ENCODE measurements around the gene ZFAND2B. TPM values are rescaled to one million over a fixed set of nuclear protein-coding genes. Genes with fewer than 3 reads are reported as not detected.

ZFAND2B gene
- total RNA-seq: 11.0 and 16.0 TPM in 2 replicates

GRCh38 chr2:219206328-219207133 is at the start of gene ZFAND2B:
TSS of gene ZFAND2B (plus strand) at chr2:219206782. CDS start at chr2:219206988, 206 bp downstream.

DNA sequence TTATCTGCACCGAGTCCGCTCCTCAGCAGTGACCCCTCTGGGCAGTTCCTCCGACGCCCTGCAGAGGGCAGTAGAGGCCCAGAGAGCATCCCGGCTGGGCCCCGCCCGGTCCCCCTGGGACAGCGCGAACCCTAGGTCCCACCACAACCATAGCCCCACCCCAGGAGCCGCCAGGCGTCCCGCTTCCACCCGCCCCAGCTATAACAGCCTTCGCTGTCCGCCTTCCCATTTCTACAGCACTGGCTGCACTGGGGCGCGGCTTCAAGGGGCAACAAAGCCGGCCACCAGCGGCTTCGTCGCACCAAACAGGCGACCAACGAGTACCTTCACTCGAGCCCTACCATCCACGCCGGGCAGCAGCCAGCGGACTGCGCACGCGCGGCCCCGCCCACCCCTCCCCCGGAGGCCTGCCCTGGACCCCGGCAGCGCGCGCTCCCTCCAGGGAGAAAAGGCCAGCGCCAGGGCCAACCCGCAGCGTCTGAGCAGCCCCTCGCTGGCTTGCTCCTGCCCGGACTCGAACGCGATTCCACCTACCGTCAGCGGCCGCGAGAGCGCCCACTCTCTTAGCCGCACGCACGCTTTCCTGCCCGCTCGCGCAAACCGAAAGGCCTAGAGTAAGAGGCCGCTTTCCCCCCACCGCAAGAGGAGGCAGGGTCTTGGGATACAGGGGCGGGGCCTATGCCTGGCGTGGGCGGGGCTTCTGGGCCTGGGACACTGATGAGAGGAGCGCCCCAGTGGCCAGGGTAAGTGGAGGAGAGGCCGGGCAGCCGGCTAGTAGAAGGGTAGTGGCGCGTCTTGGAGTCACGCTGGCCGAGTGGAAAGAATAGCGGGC is 46.2 kb upstream of the ZFAND2B start, which contains the start of gene NHEJ1:
TSS of gene NHEJ1 (minus strand) at position 630 of the 832 bp plus-strand sequence. CDS start 2,453 bp downstream, outside the sequence.

DNA sequence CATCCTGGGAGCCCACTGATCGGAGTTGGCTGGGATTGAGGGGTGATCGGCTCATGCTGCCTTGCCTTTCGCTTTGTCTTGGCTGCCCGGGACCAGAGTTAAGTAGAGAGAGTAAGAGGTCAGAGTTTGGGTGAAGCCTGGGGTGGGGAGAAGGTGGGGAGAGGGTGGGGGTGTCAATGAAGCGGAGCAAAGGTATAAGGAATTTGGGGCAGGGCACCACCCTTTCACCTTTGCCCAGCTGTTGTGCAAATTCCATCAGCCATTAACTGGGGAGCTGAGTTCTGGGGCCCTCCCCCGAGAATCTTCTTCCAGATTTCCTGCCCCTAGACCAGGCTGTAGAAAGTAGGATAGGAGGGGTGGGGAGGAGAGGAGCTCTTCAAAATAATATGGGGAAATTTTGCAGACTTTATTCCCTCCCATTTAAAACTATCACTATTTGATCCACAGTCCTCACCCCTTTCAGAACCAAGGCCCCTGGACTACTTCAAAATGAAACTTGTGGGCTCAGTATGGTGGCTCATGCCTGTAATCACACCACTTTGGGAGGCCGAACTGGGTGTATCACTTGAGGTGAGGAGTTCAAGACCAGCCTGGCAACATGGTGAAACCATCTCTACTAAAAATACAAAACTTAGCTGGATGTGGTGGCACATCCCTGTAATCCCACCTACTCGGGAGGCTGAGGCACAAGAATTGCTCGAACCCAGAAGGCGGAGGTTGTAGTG is 36.5 kb upstream of the ZFAND2B start, which contains the start of gene SLC23A3:
TSS of gene SLC23A3 (minus strand) at position 100 of the 725 bp plus-strand sequence. CDS start at position 55, 45 bp downstream.

DNA sequence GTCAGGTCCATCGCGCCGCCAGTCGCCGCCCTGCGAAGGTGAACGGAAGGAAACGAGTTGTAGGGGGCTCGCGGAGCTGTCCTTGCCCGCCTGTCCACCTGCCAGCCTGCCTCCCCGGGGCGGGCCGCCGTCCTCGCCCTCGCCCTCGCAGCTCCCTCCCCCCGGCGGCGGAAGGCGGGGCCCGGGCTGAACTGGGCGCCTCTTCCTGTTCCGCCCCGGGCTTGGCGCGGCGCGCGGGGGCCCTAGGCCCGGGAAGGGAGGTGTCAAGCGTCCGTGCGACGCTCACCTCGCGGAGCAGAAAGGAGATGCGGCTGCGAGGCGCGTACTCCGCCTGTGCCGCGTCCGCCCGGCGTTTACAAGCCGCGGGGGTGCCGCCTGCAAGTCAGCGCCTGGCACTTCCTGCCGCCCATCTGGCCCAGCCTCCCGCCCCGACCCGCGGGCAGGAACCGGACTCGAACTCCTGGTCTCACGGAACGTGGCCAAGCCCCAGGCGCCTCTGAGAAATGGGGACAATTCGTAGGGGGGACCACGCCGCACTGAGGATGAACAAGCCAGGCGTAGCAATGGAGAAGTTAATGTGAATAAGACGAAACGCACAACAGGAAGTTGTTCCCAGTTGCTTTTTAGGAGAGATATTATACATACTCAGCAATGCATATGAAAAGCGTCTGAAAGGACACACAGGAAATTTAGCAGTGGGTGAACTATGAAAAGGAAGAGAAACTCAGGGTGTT is 29.6 kb upstream of the ZFAND2B start, which contains the start of gene CNPPD1:
TSS of gene CNPPD1 (minus strand) at position 108 of the 734 bp plus-strand sequence. CDS start at position 11, 97 bp downstream.

GRCh38 chr2:219177552-219178376 is 28.8 kb upstream of the ZFAND2B start, which contains the start of gene RETREG2:
TSS of gene RETREG2 (plus strand) at chr2:219178275. CDS start at chr2:219178353, 78 bp downstream.

GRCh38 chr2:219218732-219219701 is 12.4 kb downstream of the ZFAND2B start, which contains the start of gene ABCB6:
TSS of gene ABCB6 (minus strand) at chr2:219218958. CDS start at chr2:219218673, 285 bp downstream.

DNA sequence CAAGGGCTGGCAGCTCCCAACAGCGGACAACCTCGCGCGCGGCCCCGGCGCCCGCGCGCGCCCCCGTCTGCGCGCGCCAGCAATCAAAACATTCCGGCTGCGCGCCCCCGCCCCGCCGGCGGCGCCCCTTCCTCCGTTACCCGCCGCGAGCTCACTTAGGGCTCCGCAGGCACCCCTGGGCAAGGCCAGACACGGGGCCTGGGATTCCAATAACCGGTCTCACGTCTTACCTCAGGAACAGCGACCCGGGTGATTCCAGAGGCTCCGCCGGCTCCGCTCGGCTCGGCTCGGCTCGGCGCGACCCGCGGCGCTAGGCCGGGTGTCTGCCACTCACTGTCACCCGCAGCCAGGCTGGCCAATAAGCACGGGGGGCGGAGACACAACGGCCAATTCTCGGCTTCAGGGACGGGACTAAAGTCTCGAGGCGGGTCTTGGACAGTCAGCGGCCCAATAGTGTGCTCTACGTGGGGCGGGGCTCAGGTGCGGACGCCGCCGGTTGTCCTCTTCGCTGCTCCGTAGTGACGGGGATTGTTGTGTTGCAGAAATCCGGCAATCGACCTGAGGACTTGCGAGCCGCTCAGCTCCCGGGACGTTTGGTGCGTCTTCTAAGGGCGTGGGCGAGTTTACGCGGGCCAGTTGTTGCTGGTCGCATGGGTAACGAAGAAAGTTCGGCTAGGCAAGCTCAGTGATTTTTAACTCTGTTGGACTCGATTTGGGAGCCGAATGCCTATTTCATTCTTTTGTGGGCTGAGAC is 22.9 kb downstream of the ZFAND2B start, which contains the start of the genes ANKZF1 and ATG9A:
TSS of gene ANKZF1 (plus strand) at position 502 of the 754 bp plus-strand sequence. CDS start 452 bp downstream, outside the sequence.
TSS of gene ATG9A (minus strand) at position 332 of the 754 bp plus-strand sequence. CDS start 1,612 bp downstream, outside the sequence.

DNA sequence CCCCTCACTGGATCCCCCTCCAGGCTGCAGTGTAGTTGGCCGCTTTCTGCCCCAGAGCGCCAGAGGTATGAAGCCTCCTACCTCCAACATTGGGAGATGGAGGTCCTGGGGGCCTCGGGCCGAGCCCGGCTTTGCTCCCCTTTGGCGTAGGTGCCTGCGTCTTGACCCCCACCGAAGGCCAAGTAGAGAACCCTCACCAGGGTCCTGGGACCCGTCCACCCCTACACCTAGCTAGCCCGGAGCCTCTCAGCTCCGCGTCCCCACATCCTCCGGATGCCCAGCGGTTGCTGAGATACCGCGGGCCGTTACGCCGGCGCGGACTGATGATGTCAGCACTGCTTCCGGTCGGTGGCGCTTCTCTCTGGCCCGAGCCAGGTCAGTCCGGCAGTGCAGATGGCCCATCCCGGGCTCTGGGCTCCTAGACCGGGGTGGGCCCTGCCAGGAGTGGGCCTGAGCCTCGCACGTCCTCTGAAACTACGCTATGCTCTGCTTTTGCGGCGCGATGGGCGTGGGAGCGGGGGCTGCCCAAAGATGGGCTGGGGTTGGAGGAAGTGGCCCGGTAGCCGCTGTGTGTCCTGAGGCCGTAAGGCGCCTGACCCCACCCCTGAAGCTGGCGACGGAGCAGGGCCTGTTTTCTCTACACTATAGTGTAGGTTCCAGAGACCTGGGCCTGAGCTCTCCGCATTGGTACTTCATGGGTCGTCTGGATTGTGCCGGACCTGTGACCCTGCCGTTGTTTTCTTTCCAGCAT is 38.7 kb downstream of the ZFAND2B start, which contains the start of the genes GLB1L and STK16:
TSS of gene GLB1L (minus strand) at position 297 of the 751 bp plus-strand sequence. CDS start 1,871 bp downstream, outside the sequence.
TSS of gene STK16 (plus strand) at position 332 of the 751 bp plus-strand sequence. CDS start 521 bp downstream, outside the sequence.

GRCh38 chr2:219252900-219253752 is 46.5 kb downstream of the ZFAND2B start, which contains the start of gene TUBA4B:
TSS of gene TUBA4B (plus strand) at chr2:219253243. CDS start at chr2:219253408, 165 bp downstream.

GRCh38 chr2:219253753-219254589 is 47.4 kb downstream of the ZFAND2B start, which contains the start of gene TUBA4A:
TSS of gene TUBA4A (minus strand) at chr2:219253918. CDS start at chr2:219253858, 60 bp downstream.

Other genes starting within 250 kb of the ZFAND2B start
- gene CDK5R2, start 247.1 kb upstream of the ZFAND2B start, total RNA-seq: 0.05 TPM in 1 of 2 replicates, not detected in the other
- gene FEV, start 221.6 kb upstream of the ZFAND2B start, total RNA-seq: not detected in 2 replicates
- not detected in 2 replicates for gene CRYBA2, start 213.4 kb upstream of the ZFAND2B start, total RNA-seq
- not detected in 2 replicates for gene CFAP65, start 165.3 kb upstream of the ZFAND2B start, total RNA-seq
- gene IHH, start 145.9 kb upstream of the ZFAND2B start, total RNA-seq: not detected in 2 replicates
- gene NHEJ1, start 46.0 kb upstream of the ZFAND2B start, total RNA-seq: 11.3 and 15.8 TPM in 2 replicates
- 0.89 and 2.8 TPM in 2 replicates for gene SLC23A3, start 36.8 kb upstream of the ZFAND2B start, total RNA-seq
- gene CNPPD1, start 29.9 kb upstream of the ZFAND2B start, total RNA-seq: 20.5 and 22.7 TPM in 2 replicates
- gene RETREG2, start 28.5 kb upstream of the ZFAND2B start, total RNA-seq: 55.4 and 60.6 TPM in 2 replicates
- 28.1 and 52.0 TPM in 2 replicates for gene ABCB6, start 12.2 kb downstream of the ZFAND2B start, total RNA-seq
- gene ATG9A, start 22.9 kb downstream of the ZFAND2B start, total RNA-seq: 31.8 and 40.6 TPM in 2 replicates
- 35.3 and 38.6 TPM in 2 replicates for gene ANKZF1, start 23.0 kb downstream of the ZFAND2B start, total RNA-seq
- 10.0 and 13.7 TPM in 2 replicates for gene GLB1L, start 38.7 kb downstream of the ZFAND2B start, total RNA-seq
- 37.2 and 42.2 TPM in 2 replicates for gene STK16, start 38.7 kb downstream of the ZFAND2B start, total RNA-seq
- not detected in 2 replicates for gene TUBA4B, start 46.5 kb downstream of the ZFAND2B start, total RNA-seq
- 6.5 and 6.6 TPM in 2 replicates for gene TUBA4A, start 47.1 kb downstream of the ZFAND2B start, total RNA-seq
- 37.7 and 59.8 TPM in 2 replicates for gene DNAJB2, start 72.6 kb downstream of the ZFAND2B start, total RNA-seq
- gene PTPRN, start 102.6 kb downstream of the ZFAND2B start, total RNA-seq: 66.2 and 67.6 TPM in 2 replicates
- not detected in 2 replicates for gene RESP18, start 126.0 kb downstream of the ZFAND2B start, total RNA-seq
- 52.6 and 57.3 TPM in 2 replicates for gene DNPEP, start 181.1 kb downstream of the ZFAND2B start, total RNA-seq
- 5.3 and 6.1 TPM in 2 replicates for gene DES, start 211.6 kb downstream of the ZFAND2B start, total RNA-seq
- 36.2 and 61.6 TPM in 2 replicates for gene SPEG, start 228.1 kb downstream of the ZFAND2B start, total RNA-seq

Data from smooth muscle cell of the umbilical artery (primary cell).